CD4-positive, alpha-beta T cell treated with Interleukin-15 for 4 hours (primary cell): ENCODE results near the gene ATP11B.
"Not testable (repeated sequence)": the region's sequence is repeated elsewhere in the genome, so short reads cannot be mapped to it uniquely, and the experiment has no call there.

ENCODE experiments used
- DNase-seq: peaks from one replicate; pipeline ENCODE4 v3.0.0-alpha.2; 2020; ENCODE audit warnings: low spot score

Gene ATP11B

DNA sequence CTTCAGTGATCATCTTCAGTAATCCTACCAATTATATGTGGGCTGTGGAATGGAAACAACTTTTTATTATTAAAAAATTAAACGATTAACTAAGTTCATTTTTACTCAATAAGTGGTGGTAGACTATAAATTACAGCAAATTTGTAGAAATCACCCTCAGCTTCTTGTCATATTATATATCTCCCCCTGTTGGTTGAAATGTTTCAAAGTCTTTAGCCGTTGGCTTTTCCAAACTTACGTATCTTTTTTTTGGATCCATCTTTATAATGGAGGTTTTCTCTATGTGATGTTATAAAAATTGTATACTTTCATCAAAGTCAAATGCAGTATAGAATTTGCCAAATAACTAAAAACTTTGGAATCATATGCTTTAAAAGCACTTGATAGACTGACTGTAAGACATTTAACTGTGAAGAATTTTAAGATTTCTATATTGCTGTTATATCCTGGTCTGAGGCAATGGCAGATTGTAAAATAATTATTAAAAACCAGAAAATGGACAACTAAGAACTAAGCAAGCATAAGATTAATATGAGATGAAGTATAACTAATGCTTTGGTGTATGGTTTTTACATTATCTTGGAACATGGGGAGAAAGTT lies 44.7 kb downstream of the ATP11B start:
- peak; percentile 17 for DNase-seq

GRCh38 chr3:182843478-182843877 lies 50.2 kb downstream of the ATP11B start:
- no peak for DNase-seq

GRCh38 chr3:182848906-182849305 lies 55.6 kb downstream of the ATP11B start:
- no peak for DNase-seq

DNA sequence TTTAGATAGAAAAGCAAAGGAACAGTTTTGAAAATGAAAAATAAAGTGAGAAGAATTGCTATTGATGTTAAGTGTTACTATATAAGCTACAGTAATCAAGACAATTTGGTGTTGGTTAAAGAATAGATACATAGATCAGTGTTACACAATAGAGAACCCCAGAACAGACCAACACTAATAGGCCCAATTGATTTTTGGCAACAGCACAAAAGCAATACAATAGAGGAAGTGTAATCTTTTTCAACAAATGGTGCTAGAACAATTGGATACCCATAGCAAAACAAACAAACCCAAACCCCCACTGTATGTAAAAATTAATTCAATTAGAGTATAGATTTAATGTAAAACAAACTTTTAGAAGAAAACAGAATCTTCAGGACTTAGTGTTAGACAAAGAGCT lies 61.8 kb downstream of the ATP11B start:
- DNase-seq = no peak

GRCh38 chr3:182861348-182861747 lies 68.0 kb downstream of the ATP11B start:
- no peak for DNase-seq

DNA sequence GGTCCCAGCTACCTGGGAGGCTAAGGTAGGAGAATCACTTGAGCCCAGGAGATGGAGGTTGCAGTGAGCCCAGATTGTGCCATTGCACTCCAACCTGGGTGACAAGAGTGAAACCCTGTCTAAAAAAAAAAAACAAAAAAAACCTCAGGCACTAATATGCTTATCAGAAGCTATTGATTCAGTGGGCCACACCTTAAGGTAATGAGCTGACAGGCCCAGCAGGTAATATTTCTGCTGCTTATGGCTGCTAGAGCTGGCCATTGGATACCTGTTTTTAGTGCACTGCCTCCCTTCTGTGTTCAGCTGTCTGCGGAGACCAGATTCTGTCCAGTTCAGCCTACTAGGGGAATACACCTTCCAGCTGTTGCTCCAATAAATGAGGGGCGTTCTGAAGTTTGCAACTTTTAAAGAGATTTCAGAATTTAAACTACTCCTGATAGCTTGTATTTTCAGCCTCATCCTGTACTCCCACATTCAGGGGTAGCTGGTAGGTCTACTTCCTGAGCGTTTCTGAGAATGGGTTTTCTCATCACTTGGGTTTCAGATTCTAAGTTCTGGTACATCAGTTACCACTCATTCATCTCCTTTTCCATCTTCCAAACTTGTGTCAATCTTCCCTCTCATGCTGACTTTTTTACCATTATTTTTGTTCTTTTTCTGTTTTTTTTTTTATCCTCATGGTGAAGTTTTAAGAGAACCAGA lies 69.0 kb downstream of the ATP11B start:
- no peak for DNase-seq

DNA sequence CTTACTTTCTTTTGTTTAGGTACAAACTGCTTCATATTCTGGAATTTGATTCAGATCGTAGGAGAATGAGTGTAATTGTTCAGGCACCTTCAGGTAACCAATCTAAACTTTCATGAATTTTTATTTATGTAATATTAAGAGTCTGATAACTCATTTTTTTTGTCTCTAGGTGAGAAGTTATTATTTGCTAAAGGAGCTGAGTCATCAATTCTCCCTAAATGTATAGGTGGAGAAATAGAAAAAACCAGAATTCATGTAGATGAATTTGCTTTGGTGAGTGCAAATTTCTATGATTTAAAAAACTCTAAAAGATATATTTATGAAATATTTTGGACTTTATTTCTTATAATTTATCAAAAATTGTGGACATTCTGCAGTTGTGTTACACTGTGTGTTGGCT lies 75.8 kb downstream of the ATP11B start:
- no peak for DNase-seq

DNA sequence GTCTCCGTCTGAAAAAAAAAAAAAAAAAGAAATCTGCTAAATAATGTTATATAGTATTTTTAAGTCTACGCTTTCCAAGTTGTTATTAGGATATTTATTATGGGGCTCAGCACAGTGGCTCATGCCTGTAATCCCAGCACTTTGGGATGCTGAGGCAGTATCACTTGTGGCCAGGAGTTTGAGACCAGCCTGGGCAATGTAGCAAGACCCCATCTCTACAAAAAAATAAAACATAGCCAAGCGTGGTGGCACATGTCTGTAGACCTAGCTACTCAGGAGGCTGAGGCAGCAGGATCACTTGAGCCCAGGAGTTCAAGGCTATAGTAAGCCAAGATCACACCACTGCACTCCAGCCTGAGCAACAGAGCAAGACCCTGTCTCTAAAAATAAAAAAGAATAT lies 77.6 kb downstream of the ATP11B start:
- DNase-seq = not testable (repeated sequence)

DNA sequence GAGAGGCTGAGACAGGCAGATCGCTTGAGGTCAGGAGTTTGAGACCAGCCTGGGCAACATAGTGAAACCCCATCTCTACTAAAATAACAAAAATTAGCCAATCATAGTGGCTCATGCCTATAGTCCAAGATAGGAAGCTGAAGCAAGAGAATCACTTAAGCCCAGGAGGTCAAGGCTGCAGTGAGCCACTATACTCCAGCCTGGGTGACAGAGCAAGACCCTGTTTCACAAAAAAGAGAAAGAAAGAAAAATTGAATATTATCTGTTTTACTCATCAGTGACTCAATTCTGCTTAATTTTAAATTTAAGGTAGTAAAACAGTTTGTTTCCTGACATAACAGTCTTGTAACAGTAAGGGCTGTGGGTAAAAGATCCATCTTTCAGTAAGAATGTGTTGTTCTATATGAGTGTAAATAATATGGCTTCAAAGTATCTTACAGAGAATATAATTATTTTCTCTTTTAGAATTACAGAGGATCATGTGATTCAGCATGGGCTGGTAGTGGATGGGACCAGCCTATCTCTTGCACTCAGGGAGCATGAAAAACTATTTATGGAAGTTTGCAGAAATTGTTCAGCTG lies 85.8 kb downstream of the ATP11B start:
- no peak for DNase-seq

GRCh38 chr3:182886497-182886896 lies 93.2 kb downstream of the ATP11B start:
- no peak for DNase-seq

DNA sequence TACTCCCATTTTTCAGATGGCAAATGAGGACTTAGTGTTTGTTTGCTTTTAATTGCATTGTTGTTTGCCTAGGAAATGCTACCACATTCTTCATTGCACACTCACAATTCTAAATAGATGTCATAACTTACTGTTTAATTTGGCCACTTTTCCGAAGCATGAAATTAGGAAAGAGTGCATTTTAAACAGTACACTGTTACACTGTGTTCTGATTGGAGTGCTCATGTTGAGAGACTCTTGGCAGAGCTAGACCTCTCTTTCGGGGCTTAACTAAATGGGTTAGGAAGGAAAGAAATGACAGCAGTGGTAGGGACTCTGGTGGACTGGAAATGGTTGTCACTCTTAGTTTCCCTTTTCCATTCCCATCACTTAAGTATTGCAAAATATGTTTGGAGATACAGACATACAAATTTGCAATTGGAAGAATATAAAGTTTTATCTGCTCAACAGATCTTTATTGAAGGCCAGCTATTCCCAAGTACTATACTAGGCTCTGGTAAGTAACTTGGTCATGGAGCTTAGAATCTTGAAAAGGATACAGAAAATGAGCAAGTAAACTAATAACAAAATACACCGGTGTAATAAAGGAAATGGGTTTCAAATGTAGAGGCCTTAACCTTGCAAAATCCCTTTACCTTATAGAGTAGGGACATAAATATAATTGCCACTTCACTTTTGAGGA lies 96.8 kb downstream of the ATP11B start:
- no peak for DNase-seq

DNA sequence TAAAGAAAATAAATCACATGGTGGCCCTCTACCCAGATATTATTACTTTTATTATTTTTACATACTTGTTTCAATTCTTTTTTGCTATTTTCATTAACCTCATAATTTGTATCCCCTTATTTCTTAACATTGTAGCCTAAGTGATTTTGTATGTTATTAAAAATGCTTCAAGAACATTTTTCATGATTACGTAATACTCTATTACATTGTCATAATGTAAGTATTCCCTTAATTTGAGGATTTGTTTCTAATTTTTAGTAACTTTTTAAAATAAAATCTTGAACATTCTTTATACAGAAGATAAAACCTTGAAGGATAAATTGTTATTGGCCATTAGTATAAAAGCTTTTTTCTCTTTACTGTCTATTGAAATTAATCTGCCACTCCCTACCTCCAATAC lies 98.1 kb downstream of the ATP11B start:
- no peak for DNase-seq

DNA sequence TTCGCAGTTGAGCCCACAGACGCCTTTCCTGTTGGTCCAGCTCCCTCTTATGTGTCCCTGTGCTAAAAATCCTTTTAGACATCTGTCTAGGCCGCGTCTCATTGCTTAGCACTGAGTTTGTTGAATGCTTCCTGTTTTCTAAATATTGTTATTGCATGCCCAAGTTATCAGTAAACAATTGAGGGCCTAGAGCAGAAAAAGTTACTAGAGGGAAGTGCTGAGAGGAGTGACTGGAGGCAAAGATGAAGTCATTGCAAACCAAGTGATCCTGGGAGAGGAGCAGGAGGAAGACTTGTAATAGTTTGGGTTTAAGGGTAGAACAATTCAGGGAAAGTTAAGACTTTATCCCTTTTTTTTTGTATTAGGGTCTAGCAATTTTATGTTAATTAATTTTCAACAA lies 98.9 kb downstream of the ATP11B start:
- no peak for DNase-seq

GRCh38 chr3:182895513-182896112 lies 102.3 kb downstream of the ATP11B start:
- DNase-seq = no peak

DNA sequence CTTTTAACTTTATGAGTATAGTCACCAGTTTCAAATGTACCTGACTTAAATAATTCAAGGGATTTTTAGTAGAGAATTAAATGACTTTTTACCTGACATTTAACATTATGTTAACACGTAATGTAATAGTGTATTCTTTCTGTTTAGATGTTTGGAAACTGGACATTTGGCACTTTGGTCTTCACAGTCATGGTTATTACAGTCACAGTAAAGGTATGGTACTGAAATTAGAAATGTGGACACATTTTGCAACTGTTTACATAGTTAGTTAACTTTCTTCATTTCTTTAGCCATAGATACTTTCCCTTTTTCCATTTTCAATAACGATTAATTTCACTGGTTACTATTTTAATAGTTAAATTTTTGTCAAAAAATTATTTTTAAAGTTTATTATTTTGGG lies 103.2 kb downstream of the ATP11B start:
- DNase-seq = no peak

GRCh38 chr3:182902236-182902635 lies 108.9 kb downstream of the ATP11B start:
- DNase-seq = no peak

- DNase-seq = no peak
These were observed 110.9 kb downstream of the ATP11B start for GRCh38 chr3:182904164-182904563.

- DNase-seq = no peak
These were observed 112.3 kb downstream of the ATP11B start for GRCh38 chr3:182905623-182906022.

DNA sequence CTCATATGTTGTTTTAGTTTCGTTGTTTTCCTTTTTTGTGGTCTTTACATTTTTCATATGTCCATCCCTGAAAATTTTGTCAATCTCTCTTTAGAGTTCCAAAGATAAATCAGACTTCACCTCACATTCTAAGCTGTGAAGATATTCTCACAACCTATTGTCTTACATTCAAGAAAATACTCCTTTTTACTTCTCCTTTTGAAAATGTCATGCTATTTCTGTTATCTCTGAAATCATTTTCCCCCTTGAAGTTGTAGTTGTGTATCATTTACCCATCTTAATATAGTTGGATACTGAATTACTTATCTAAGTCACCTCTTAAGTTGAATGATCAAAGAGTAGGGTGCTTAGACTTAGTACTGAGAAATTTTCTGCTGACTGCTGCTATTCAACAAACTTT lies 112.7 kb downstream of the ATP11B start:
- no peak for DNase-seq

DNA sequence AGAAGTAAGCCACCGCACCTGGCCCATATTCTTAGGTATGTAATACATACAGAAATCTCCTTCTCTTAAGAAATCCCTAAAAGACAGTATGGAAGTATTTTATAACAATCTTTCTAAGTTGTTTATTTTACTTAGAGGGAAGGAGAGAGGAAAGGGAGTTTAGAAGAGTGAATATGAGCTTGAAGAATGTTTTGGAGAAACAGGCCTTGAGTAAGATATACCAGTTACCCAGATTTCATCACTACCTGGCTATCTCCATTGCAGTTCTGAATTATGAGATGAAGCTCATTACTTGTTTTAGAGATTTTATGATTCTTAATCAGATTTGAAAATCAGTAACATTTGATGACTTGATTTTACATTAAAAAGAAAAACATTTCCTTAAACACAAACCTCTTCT lies 115.2 kb downstream of the ATP11B start:
- DNase-seq = no peak

DNA sequence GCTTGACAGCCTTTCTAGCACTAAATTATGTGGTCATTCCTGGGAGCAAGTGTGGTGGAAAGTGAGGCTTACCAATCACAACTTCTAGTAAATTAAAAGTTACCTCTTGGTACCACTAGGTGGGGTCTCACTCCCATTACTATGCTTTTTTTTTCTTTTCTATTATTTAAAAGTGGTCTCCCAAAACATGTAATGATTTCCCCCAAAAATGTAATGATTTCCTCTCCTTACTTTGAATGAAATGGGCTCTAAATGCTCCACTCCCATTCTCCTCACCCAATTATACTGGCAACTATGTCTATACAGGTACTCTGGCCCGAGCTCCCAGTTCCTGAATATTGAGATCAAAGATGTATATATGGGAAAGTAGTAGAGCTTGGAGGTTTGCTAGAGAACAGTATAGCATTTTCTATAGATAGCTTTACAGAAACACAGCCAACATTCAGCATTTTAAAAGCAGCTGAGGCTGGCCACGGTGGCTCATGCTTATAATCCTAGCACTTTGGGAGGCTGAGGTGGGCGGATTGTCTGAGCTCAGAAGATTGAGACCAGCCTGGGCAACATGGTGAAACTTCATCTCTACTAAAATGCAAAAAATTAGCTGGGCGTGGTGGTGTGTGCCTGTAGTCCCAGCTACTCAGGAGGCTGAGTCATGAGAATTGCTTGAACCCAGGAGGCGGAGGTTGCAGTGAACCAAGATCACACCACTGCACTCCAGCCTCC lies 116.2 kb downstream of the ATP11B start:
- peak; percentile 5 for DNase-seq
